GM23338 (cell line): ENCODE results near the gene HLA-C. TPM values are rescaled to one million over a fixed set of nuclear protein-coding genes. Genes with fewer than 3 reads are reported as not detected.

Experiments used
- ATAC-seq: fragments of 200-7000 bp; cut with Tn5 transposase; 3 replicates; pipeline ENCODE4 v1.9.1; 2020
- DNase-seq: peaks from one replicate; pipeline ENCODE4 v3.0.0-alpha.2; 2015; ENCODE audit warnings: low spot score
- H2AFZ ChIP-seq: fragments of 200-600 bp; sonication (generic); 2 replicates; pipeline ENCODE4 v1.8.0; 2016; ENCODE audit warnings: antibody characterized with exemption, mild to moderate bottlenecking, moderate library complexity
- H3F3A ChIP-seq: fragments of 200-600 bp; sonication (generic); replicated peaks from 2 replicates; pipeline ENCODE4 v1.8.0; 2017; ENCODE audit warnings: antibody characterized with exemption, mixed run types, low read depth
- H3K27ac ChIP-seq: fragments of 200-600 bp; sonication (generic); 2 replicates; pipeline ENCODE4 v1.6.1; 2016; ENCODE audit warnings: low read depth
- H3K27me3 ChIP-seq: fragments of 200-600 bp; sonication (generic); 2 replicates; pipeline ENCODE4 v1.8.0; 2016; ENCODE audit warnings: mild to moderate bottlenecking, mixed run types, moderate library complexity; ENCODE audit not compliant: insufficient read depth
- H3K36me3 ChIP-seq: fragments of 200-600 bp; sonication (generic); 2 replicates; pipeline ENCODE4 v1.8.0; 2016; ENCODE audit warnings: mild to moderate bottlenecking; ENCODE audit not compliant: insufficient read depth
- H3K4me1 ChIP-seq: fragments of 200-600 bp; sonication (generic); 2 replicates; pipeline ENCODE4 v1.8.0; 2016; ENCODE audit warnings: mild to moderate bottlenecking, moderate library complexity; ENCODE audit not compliant: insufficient read depth
- H3K4me2 ChIP-seq: fragments of 200-600 bp; sonication (generic); 2 replicates; pipeline ENCODE4 v1.7.1; 2017; ENCODE audit warnings: mixed run types
- H3K4me3 ChIP-seq: fragments of 200-600 bp; sonication (generic); 2 replicates; pipeline ENCODE4 v1.6.1; 2016; ENCODE audit warnings: mixed run types
- H3K79me2 ChIP-seq: fragments of 200-600 bp; sonication (generic); replicated peaks from 2 replicates; pipeline ENCODE4 v1.8.0; 2017; ENCODE audit warnings: mild to moderate bottlenecking; ENCODE audit not compliant: insufficient read depth
- H3K9me2 ChIP-seq: fragments of 200-600 bp; sonication (generic); 2 replicates; pipeline ENCODE4 v1.8.0; 2017; ENCODE audit not compliant: insufficient read depth
- H4K20me1 ChIP-seq: fragments of 200-600 bp; sonication (generic); replicated peaks from 2 replicates; pipeline ENCODE4 v1.8.0; 2017; ENCODE audit warnings: mild to moderate bottlenecking; ENCODE audit not compliant: insufficient read depth
- H3K27ac Mint-ChIP-seq: 2 replicates; pipeline ENCODE4 v1.8.0; 2020; ENCODE audit warnings: inconsistent platforms, mild to moderate bottlenecking, moderate library complexity, mixed read lengths
- H3K27me3 Mint-ChIP-seq: 3 replicates; pipeline ENCODE4 v1.8.0; 2022; ENCODE audit warnings: low read depth, mild to moderate bottlenecking, moderate library complexity, mixed read lengths, inconsistent platforms; ENCODE audit not compliant: insufficient read depth, poor library complexity
- H3K36me3 Mint-ChIP-seq: 3 replicates; pipeline ENCODE4 v1.8.0; 2021; ENCODE audit warnings: low read depth, mild to moderate bottlenecking, inconsistent platforms, moderate library complexity, mixed read lengths
- H3K4me1 Mint-ChIP-seq: 3 replicates; pipeline ENCODE4 v1.8.0; 2020; ENCODE audit warnings: mild to moderate bottlenecking, inconsistent platforms, mixed read lengths
- H3K4me3 Mint-ChIP-seq: 3 replicates; pipeline ENCODE4 v1.8.0; 2021; ENCODE audit warnings: moderate library complexity, mild to moderate bottlenecking, inconsistent platforms, mixed read lengths
- H3K9me3 Mint-ChIP-seq: 3 replicates; pipeline ENCODE4 v1.8.0; 2020; ENCODE audit warnings: moderate library complexity, mild to moderate bottlenecking, inconsistent platforms, mixed read lengths
- CREB1 ChIP-seq: fragments of 250-450 bp; sonication (Bioruptor Pico); IDR thresholded peaks from 2 replicates; pipeline ENCODE4 v1.5.0; 2020; ENCODE audit warnings: low read depth, mild to moderate bottlenecking, moderate library complexity
- EZH2 ChIP-seq: fragments of 200-600 bp; sonication (generic); IDR thresholded peaks from one replicate; pipeline ENCODE4 v1.8.0; 2017; ENCODE audit warnings: antibody characterized with exemption, mild to moderate bottlenecking, low read depth; ENCODE audit not compliant: unreplicated experiment
- EZH2phosphoT487 ChIP-seq: fragments of 200-600 bp; sonication (generic); IDR thresholded peaks from one replicate; pipeline ENCODE4 v1.8.1; 2018; ENCODE audit warnings: antibody characterized with exemption; ENCODE audit not compliant: unreplicated experiment
- JUNB ChIP-seq: IDR thresholded peaks from one replicate; pipeline ENCODE4 v1.6.1; 2016; ENCODE audit warnings: antibody characterized with exemption; ENCODE audit not compliant: unreplicated experiment
- NANOG ChIP-seq: IDR thresholded peaks from 2 replicates; pipeline ENCODE4 v1.6.1; 2016; ENCODE audit warnings: antibody characterized with exemption, borderline replicate concordance
- POLR2AphosphoS5 ChIP-seq: IDR thresholded peaks from 2 replicates; pipeline ENCODE4 v1.6.1; 2016; ENCODE audit warnings: antibody characterized with exemption, low read depth
- STAT1 ChIP-seq: IDR thresholded peaks from one replicate; pipeline ENCODE4 v1.6.1; 2016; ENCODE audit warnings: antibody characterized with exemption; ENCODE audit not compliant: unreplicated experiment
- ZNF114 ChIP-seq: fragments of 250-450 bp; sonication (Bioruptor Pico); IDR thresholded peaks from 2 replicates; pipeline ENCODE4 v1.5.0; 2020; ENCODE audit warnings: mild to moderate bottlenecking, moderate library complexity
- ZNF331 ChIP-seq: fragments of 250-450 bp; sonication (Bioruptor Pico); IDR thresholded peaks from 2 replicates; pipeline ENCODE4 v1.5.0; 2020; ENCODE audit warnings: low read depth, mild to moderate bottlenecking, moderate library complexity
- polyA plus RNA-seq: library from polyadenylated mRNA; unstranded; fragments of >200 nt; fragmentation: Nextera tagmentation; extraction: Ambion mirVana; gene quantifications from 2 replicates; pipeline ENCODE4 v1.2.1, GENCODE V29; 2016
- total RNA-seq: library from RNA; depleted of rRNA; stranded (reverse); fragments of >200 nt; shearing (Covaris generic); gene quantifications from 2 replicates; pipeline ENCODE4 v1.2.3, GENCODE V29; 2014
- TF ChIP-seq, protein P1 (sequence below), 2 experiments: fragments of 200-600 bp in 1 of 2; sonication (generic) in 1 of 2; conservative IDR thresholded peaks; 2 replicates each; pipeline versions ENCODE4 v1.5.1 to v1.6.1; 2016 to 2017; ENCODE audit warnings: antibody characterized with exemption in 2 of 2, low read depth in 2 of 2, mild to moderate bottlenecking in 2 of 2, moderate library complexity in 1 of 2
- TF ChIP-seq, protein P2 (sequence below): fragments of 250-450 bp; sonication (Bioruptor Pico); IDR thresholded peaks from 2 replicates; pipeline ENCODE4 v1.5.0; 2020; ENCODE audit warnings: mild to moderate bottlenecking, moderate library complexity
- TF ChIP-seq, protein P3 (sequence below): IDR thresholded peaks from one replicate; pipeline ENCODE4 v1.6.1; 2018; ENCODE audit warnings: antibody characterized with exemption; ENCODE audit not compliant: unreplicated experiment
- TF ChIP-seq, protein P4 (sequence below): IDR thresholded peaks from 2 replicates; pipeline ENCODE4 v1.6.1; 2016; ENCODE audit warnings: antibody characterized with exemption

HLA-C gene
- total and polyA plus RNA-seq, 2 experiments from 2014 or later: 73.1 to 116 TPM

DNA sequence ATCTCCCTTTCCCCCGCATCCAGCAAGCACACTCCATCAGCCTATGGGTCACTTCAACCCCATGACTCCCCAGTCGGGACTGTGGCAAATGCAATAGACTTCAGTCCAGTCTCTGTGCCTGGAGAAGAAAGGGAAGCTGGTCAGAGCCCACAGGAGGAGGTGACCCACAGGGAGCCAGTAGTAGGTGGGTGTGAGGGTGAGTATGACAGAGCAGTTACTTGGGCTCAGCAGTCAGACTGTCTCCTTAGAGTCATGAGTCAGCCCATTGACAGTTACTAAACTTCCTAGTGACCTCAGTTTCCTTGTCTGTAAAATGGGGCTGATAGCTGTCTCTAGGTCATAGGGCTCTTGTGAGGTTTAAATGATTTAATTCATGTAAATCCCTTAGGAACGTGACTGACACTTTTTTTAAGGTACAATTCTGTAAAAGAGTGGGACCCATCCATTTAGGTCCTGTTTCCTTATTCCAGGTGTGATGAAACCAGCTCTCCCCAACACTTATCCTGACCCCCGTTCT lies 33.9 kb upstream of the HLA-C start:
- H3K4me3 Mint-ChIP-seq: no peak overlapping the region
- ATAC-seq: no peak
- peaks cover 3% of the 10 kb centered on the region for H3K27me3 Mint-ChIP-seq
- no peaks in the 10 kb centered on the region for H3K36me3 Mint-ChIP-seq
- H3K9me3 Mint-ChIP-seq: no peaks in the 10 kb centered on the region; the same call in 1 of the 3 replicates
- H3K79me2 ChIP-seq: no peaks in the 10 kb centered on the region
- H3K27ac Mint-ChIP-seq: no peak overlapping the region
- no peaks in the 10 kb centered on the region for H3K4me1 ChIP-seq
- H3K4me3 ChIP-seq: no peak overlapping the region
- H3K4me2 ChIP-seq: no peak overlapping the region
- H3K9me2 ChIP-seq: no peaks in the 10 kb centered on the region
- H3K27me3 ChIP-seq: peaks cover 16% of the 10 kb centered on the region; the same call in 1 of the 2 replicates
- H2AFZ ChIP-seq: no peak overlapping the region
- no peaks in the 10 kb centered on the region for H4K20me1 ChIP-seq
- DNase-seq: no peak
- H3K36me3 ChIP-seq: no peaks in the 10 kb centered on the region
- TF ChIP-seq, protein P1, sequence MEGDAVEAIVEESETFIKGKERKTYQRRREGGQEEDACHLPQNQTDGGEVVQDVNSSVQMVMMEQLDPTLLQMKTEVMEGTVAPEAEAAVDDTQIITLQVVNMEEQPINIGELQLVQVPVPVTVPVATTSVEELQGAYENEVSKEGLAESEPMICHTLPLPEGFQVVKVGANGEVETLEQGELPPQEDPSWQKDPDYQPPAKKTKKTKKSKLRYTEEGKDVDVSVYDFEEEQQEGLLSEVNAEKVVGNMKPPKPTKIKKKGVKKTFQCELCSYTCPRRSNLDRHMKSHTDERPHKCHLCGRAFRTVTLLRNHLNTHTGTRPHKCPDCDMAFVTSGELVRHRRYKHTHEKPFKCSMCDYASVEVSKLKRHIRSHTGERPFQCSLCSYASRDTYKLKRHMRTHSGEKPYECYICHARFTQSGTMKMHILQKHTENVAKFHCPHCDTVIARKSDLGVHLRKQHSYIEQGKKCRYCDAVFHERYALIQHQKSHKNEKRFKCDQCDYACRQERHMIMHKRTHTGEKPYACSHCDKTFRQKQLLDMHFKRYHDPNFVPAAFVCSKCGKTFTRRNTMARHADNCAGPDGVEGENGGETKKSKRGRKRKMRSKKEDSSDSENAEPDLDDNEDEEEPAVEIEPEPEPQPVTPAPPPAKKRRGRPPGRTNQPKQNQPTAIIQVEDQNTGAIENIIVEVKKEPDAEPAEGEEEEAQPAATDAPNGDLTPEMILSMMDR (conservative IDR thresholded peaks at IDR 0.05; ENCODE audit: low read depth in 2 of 2): no peak
- TF ChIP-seq EZH2 (no peak), EZH2phosphoT487 (no peak), CREB1 (CRISPR knock-in tag) (no peak), STAT1 (no peak), ZNF114 (no peak), ZNF331 (CRISPR knock-in tag) (no peak), POLR2AphosphoS5 (no peak), JUNB (no peak), NANOG (no peak)
- TF ChIP-seq, protein P2, sequence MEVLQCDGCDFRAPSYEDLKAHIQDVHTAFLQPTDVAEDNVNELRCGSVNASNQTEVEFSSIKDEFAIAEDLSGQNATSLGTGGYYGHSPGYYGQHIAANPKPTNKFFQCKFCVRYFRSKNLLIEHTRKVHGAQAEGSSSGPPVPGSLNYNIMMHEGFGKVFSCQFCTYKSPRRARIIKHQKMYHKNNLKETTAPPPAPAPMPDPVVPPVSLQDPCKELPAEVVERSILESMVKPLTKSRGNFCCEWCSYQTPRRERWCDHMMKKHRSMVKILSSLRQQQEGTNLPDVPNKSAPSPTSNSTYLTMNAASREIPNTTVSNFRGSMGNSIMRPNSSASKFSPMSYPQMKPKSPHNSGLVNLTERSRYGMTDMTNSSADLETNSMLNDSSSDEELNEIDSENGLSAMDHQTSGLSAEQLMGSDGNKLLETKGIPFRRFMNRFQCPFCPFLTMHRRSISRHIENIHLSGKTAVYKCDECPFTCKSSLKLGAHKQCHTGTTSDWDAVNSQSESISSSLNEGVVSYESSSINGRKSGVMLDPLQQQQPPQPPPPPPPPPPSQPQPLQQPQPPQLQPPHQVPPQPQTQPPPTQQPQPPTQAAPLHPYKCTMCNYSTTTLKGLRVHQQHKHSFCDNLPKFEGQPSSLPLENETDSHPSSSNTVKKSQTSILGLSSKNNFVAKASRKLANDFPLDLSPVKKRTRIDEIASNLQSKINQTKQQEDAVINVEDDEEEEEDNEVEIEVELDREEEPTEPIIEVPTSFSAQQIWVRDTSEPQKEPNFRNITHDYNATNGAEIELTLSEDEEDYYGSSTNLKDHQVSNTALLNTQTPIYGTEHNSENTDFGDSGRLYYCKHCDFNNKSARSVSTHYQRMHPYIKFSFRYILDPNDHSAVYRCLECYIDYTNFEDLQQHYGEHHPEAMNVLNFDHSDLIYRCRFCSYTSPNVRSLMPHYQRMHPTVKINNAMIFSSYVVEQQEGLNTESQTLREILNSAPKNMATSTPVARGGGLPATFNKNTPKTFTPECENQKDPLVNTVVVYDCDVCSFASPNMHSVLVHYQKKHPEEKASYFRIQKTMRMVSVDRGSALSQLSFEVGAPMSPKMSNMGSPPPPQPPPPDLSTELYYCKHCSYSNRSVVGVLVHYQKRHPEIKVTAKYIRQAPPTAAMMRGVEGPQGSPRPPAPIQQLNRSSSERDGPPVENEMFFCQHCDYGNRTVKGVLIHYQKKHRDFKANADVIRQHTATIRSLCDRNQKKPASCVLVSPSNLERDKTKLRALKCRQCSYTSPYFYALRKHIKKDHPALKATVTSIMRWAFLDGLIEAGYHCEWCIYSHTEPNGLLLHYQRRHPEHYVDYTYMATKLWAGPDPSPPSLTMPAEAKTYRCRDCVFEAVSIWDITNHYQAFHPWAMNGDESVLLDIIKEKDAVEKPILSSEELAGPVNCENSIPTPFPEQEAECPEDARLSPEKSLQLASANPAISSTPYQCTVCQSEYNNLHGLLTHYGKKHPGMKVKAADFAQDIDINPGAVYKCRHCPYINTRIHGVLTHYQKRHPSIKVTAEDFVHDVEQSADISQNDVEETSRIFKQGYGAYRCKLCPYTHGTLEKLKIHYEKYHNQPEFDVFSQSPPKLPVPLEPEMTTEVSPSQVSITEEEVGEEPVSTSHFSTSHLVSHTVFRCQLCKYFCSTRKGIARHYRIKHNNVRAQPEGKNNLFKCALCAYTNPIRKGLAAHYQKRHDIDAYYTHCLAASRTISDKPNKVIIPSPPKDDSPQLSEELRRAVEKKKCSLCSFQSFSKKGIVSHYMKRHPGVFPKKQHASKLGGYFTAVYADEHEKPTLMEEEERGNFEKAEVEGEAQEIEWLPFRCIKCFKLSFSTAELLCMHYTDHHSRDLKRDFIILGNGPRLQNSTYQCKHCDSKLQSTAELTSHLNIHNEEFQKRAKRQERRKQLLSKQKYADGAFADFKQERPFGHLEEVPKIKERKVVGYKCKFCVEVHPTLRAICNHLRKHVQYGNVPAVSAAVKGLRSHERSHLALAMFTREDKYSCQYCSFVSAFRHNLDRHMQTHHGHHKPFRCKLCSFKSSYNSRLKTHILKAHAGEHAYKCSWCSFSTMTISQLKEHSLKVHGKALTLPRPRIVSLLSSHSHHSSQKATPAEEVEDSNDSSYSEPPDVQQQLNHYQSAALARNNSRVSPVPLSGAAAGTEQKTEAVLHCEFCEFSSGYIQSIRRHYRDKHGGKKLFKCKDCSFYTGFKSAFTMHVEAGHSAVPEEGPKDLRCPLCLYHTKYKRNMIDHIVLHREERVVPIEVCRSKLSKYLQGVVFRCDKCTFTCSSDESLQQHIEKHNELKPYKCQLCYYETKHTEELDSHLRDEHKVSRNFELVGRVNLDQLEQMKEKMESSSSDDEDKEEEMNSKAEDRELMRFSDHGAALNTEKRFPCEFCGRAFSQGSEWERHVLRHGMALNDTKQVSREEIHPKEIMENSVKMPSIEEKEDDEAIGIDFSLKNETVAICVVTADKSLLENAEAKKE (CRISPR knock-in tag): no peak
- TF ChIP-seq, protein P3, sequence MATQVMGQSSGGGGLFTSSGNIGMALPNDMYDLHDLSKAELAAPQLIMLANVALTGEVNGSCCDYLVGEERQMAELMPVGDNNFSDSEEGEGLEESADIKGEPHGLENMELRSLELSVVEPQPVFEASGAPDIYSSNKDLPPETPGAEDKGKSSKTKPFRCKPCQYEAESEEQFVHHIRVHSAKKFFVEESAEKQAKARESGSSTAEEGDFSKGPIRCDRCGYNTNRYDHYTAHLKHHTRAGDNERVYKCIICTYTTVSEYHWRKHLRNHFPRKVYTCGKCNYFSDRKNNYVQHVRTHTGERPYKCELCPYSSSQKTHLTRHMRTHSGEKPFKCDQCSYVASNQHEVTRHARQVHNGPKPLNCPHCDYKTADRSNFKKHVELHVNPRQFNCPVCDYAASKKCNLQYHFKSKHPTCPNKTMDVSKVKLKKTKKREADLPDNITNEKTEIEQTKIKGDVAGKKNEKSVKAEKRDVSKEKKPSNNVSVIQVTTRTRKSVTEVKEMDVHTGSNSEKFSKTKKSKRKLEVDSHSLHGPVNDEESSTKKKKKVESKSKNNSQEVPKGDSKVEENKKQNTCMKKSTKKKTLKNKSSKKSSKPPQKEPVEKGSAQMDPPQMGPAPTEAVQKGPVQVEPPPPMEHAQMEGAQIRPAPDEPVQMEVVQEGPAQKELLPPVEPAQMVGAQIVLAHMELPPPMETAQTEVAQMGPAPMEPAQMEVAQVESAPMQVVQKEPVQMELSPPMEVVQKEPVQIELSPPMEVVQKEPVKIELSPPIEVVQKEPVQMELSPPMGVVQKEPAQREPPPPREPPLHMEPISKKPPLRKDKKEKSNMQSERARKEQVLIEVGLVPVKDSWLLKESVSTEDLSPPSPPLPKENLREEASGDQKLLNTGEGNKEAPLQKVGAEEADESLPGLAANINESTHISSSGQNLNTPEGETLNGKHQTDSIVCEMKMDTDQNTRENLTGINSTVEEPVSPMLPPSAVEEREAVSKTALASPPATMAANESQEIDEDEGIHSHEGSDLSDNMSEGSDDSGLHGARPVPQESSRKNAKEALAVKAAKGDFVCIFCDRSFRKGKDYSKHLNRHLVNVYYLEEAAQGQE: no peak
- TF ChIP-seq, protein P4, sequence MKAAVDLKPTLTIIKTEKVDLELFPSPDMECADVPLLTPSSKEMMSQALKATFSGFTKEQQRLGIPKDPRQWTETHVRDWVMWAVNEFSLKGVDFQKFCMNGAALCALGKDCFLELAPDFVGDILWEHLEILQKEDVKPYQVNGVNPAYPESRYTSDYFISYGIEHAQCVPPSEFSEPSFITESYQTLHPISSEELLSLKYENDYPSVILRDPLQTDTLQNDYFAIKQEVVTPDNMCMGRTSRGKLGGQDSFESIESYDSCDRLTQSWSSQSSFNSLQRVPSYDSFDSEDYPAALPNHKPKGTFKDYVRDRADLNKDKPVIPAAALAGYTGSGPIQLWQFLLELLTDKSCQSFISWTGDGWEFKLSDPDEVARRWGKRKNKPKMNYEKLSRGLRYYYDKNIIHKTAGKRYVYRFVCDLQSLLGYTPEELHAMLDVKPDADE: no peak
- no peaks in the 10 kb centered on the region for H3F3A ChIP-seq
- no peaks in the 10 kb centered on the region for H3K4me1 Mint-ChIP-seq
- no peak overlapping the region for H3K27ac ChIP-seq
